Measurements from ENCODE around the gene LHFPL2. TPM values are rescaled to one million over a fixed set of nuclear protein-coding genes. Genes with fewer than 3 reads are reported as not detected.

LHFPL2 gene
- total and polyA plus RNA-seq, 9 of the 15 experiments (the other 6 are each of a cell fraction or from before 2014, with no cell fraction given): 1.0 to 6.6 (median 4.6) TPM

GRCh38 chr5:78627766-78628165 is 20.8 kb downstream of the LHFPL2 start (continued):
- TF ChIP-seq RBM39 (optimal IDR thresholded peaks at IDR 0.05; ENCODE audit: low read depth, low read length) (no peak), ZNF384 (IDR thresholded peaks at IDR 0.05; ENCODE audit: low read depth, low read length) (no peak)

- Histone ChIP-seq H3K36me3 (ENCODE audit: control insufficient read depth, insufficient read depth, low read length) (no peaks in the 10 kb centered on the region; the same call in 2 of the 3 replicates), H3K27me3 (ENCODE audit: control insufficient read depth in 2 of 2, insufficient read depth in 2 of 2, low read length in 2 of 2) (no peaks in the 10 kb centered on the region), H3K79me2 (ENCODE audit: control insufficient read depth, insufficient read depth, low read length) (no peaks in the 10 kb centered on the region), H3K4me1 (replicated peaks in 1 of 2; ENCODE audit: control insufficient read depth in 2 of 2, insufficient read depth in 2 of 2, low read length in 2 of 2) (no peaks in the 10 kb centered on the region), H3K9me3 (replicated peaks; ENCODE audit: control insufficient read depth, insufficient read depth, low read depth, low read length) (no peaks in the 10 kb centered on the region), H3K9ac (ENCODE audit: insufficient read depth in 1 of 2, low read depth in 2 of 2, low read length in 2 of 2) (no peak overlapping the region), H3K4me3 (no peak overlapping the region), H3K9me1 (ENCODE audit: control insufficient read depth, insufficient read depth, low read length) (no peaks in the 10 kb centered on the region), H3K4me2 (ENCODE audit: insufficient read depth, low read length) (no peak overlapping the region), H2AFZ (ENCODE audit: low read depth, low read length) (no peak overlapping the region), H3K27ac (ENCODE audit: extremely low read depth, low read depth, low read length) (no peak overlapping the region), H4K20me1 (replicated peaks; ENCODE audit: control insufficient read depth, insufficient read depth, low read length) (no peaks in the 10 kb centered on the region)
- BruUV-seq (replicated peaks): no TSS peak
- intact Hi-C loops (cut with micrococcal nuclease) (loop anchor here (2.0 to 5.0 kb wide), 2 partner anchors 88 to 155 kb away; no protein-coding TSS in a partner anchor), in situ Hi-C loops (cut with MboI) (no loop called here)
- 57% methylated on average over 3 of the region's 3 CpGs for WGBS (ENCODE audit: insufficient coverage, low coverage, missing lambda C conversion rate)
- ChIA-PET CTCF (ENCODE audit: low intra/inter-chr PET ratio) (interaction anchor here (0.5 to 2.3 kb wide), 5 partner anchors 71 to 154 kb away, joined by 3 to 14 read pairs (median 3); no protein-coding TSS in a partner anchor), POLR2A (interaction anchor here (0.7 to 1.1 kb wide), 2 partner anchors 13 to 21 kb away, joined by 3 read pairs; no protein-coding TSS in a partner anchor)
- FAIRE-seq (no peak), DNase-seq (ENCODE audit: extremely low read depth in 1 of 4, low spot score in 3 of 4) (peak; percentile 22 to 37 (median 30)), ATAC-seq (peak; percentile 71)
- no peak for TF ChIP-seq FOXA1 (IDR thresholded peaks at IDR 0.05; ENCODE audit: borderline replicate concordance)
- TF ChIP-seq, protein P1, sequence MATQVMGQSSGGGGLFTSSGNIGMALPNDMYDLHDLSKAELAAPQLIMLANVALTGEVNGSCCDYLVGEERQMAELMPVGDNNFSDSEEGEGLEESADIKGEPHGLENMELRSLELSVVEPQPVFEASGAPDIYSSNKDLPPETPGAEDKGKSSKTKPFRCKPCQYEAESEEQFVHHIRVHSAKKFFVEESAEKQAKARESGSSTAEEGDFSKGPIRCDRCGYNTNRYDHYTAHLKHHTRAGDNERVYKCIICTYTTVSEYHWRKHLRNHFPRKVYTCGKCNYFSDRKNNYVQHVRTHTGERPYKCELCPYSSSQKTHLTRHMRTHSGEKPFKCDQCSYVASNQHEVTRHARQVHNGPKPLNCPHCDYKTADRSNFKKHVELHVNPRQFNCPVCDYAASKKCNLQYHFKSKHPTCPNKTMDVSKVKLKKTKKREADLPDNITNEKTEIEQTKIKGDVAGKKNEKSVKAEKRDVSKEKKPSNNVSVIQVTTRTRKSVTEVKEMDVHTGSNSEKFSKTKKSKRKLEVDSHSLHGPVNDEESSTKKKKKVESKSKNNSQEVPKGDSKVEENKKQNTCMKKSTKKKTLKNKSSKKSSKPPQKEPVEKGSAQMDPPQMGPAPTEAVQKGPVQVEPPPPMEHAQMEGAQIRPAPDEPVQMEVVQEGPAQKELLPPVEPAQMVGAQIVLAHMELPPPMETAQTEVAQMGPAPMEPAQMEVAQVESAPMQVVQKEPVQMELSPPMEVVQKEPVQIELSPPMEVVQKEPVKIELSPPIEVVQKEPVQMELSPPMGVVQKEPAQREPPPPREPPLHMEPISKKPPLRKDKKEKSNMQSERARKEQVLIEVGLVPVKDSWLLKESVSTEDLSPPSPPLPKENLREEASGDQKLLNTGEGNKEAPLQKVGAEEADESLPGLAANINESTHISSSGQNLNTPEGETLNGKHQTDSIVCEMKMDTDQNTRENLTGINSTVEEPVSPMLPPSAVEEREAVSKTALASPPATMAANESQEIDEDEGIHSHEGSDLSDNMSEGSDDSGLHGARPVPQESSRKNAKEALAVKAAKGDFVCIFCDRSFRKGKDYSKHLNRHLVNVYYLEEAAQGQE (IDR thresholded peaks at IDR 0.05; ENCODE audit: borderline replicate concordance): peak; percentile 73
- TF ChIP-seq, protein P1 (CRISPR knock-in tag; IDR thresholded peaks at IDR 0.05; ENCODE audit: low read depth): no peak
- peak; percentile 50; the same call in 1 of the 2 replicates for TF ChIP-seq ARID2 (IDR thresholded peaks at IDR 0.05)
- TF ChIP-seq CBFA2T3 (IDR thresholded peaks at IDR 0.05): no peak
- no peak for TF ChIP-seq USF1 (CRISPR knock-in tag; IDR thresholded peaks at IDR 0.05)
- TF ChIP-seq ZNF165 (CRISPR knock-in tag; IDR thresholded peaks at IDR 0.05; ENCODE audit: borderline replicate concordance): no peak
- TF ChIP-seq SMC3 (conservative IDR thresholded peaks at IDR 0.05; ENCODE audit: insufficient read depth, low read depth, low read length): peak; percentile 63; the same call in 1 of the 2 replicates
- no peak for TF ChIP-seq BMI1 (IDR thresholded peaks at IDR 0.05; ENCODE audit: low read length)
Observed at GRCh38 chr5:78627175-78627574, 21.4 kb downstream of the LHFPL2 start.

All from K562 (cell line).